Suprapubic skin (tissue), 4 donors: Measurements from ENCODE around the gene DDI2.

Experiments used
- EP300 ChIP-seq: sonication (generic); formaldehyde crosslinking; IDR thresholded peaks from one replicate; pipeline ENCODE4 v1.6.1; 2017; ENCODE audit warnings: antibody characterized with exemption
- POLR2A ChIP-seq, 2 donors: fragments of 450-650 bp; IDR thresholded peaks; one replicate each; pipeline ENCODE4 v1.6.1; 2017; ENCODE audit warnings: antibody characterized with exemption in 2 of 2, mild to moderate bottlenecking in 2 of 2, moderate library complexity in 2 of 2
- POLR2AphosphoS5 ChIP-seq, 3 donors: sonication (generic); formaldehyde crosslinking; IDR thresholded peaks; one replicate each; pipeline ENCODE4 v1.6.1; 2017; ENCODE audit warnings: antibody characterized with exemption in 3 of 3
- TF ChIP-seq, protein P1 (sequence below), 2 donors: fragments of 200-600 bp in 1 of 2; fragments of 450-650 bp in 1 of 2; sonication (generic) in 1 of 2; IDR thresholded peaks; one replicate each; pipeline ENCODE4 v1.5.1; 2016 to 2019; ENCODE audit warnings: antibody characterized with exemption in 2 of 2, mild to moderate bottlenecking in 1 of 2, moderate library complexity in 1 of 2

DNA sequence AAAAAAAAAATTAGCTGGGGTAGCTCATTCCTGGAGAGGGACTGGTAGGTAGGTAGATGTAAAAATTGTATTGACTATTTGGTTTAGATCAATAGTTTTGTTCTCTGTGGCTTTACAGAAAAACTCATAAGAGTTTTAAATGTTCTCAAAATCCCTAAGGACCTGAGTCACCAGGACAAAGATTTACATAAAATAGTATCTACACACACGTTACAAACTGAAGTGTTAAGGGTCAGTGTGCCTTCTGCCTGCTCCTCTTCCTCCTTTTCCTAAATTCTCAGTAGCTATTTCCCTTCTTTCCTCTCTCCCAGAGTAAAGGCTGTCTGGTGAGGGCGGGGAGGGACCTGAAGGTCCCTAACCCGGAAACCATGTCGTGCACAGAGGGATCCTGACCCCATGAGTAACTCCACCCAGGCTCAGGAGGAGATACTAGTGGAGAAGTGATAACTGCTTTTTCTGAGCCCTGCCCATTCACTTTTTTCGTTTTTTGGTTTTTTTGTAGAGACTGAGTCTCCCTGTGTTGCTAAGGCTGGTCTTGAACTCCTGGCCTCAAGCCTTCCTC lies 74.9 kb downstream of the DDI2 start:
- TF ChIP-seq, protein P1, sequence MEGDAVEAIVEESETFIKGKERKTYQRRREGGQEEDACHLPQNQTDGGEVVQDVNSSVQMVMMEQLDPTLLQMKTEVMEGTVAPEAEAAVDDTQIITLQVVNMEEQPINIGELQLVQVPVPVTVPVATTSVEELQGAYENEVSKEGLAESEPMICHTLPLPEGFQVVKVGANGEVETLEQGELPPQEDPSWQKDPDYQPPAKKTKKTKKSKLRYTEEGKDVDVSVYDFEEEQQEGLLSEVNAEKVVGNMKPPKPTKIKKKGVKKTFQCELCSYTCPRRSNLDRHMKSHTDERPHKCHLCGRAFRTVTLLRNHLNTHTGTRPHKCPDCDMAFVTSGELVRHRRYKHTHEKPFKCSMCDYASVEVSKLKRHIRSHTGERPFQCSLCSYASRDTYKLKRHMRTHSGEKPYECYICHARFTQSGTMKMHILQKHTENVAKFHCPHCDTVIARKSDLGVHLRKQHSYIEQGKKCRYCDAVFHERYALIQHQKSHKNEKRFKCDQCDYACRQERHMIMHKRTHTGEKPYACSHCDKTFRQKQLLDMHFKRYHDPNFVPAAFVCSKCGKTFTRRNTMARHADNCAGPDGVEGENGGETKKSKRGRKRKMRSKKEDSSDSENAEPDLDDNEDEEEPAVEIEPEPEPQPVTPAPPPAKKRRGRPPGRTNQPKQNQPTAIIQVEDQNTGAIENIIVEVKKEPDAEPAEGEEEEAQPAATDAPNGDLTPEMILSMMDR (IDR thresholded peaks at IDR 0.05), result no peak
- no peak for TF ChIP-seq POLR2AphosphoS5 (IDR thresholded peaks at IDR 0.05)
- no peak for TF ChIP-seq EP300
- no peak for TF ChIP-seq POLR2A (IDR thresholded peaks at IDR 0.05)
